OCI-M1 (cell line): ENCODE results near the gene KRTAP10-3.

Experiments
- DNase-seq: peaks from one replicate; lab custom pipeline; 2025; lab: John Stamatoyannopoulos, UW

Gene KRTAP10-3

DNA sequence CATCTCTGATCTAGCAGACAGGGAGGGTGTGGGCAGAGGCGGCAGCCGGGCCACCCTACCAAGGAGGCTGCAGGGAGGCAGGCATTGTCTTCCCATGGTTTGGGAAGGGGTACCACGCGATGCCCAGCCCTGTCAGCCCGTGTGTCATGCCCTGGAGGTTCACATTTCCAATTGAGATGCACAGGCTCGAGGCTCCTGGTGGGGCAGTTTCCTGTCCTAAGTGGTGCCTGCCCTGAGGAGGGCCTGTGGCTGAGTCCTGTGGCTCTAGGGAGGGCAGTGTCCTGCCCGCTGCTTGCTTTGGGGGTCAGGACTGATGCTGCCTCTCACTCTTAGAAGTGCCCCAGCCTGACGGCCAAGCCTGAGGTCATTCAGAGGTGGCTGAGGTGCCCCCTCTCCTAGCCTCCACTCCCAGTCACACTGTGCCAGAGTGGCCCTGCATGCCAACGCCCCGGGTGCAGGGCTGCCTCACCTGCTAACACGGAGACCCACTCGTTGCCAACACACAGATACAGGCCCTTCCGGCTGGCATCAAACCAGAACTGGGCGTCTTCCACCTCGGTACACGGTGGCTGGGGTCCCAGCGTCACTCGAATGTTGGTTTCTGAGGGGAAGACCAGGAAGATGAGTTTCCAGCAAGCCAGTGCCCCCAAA, 30.5 kb downstream of the KRTAP10-3 start:
- DNase-seq = no peak

DNA sequence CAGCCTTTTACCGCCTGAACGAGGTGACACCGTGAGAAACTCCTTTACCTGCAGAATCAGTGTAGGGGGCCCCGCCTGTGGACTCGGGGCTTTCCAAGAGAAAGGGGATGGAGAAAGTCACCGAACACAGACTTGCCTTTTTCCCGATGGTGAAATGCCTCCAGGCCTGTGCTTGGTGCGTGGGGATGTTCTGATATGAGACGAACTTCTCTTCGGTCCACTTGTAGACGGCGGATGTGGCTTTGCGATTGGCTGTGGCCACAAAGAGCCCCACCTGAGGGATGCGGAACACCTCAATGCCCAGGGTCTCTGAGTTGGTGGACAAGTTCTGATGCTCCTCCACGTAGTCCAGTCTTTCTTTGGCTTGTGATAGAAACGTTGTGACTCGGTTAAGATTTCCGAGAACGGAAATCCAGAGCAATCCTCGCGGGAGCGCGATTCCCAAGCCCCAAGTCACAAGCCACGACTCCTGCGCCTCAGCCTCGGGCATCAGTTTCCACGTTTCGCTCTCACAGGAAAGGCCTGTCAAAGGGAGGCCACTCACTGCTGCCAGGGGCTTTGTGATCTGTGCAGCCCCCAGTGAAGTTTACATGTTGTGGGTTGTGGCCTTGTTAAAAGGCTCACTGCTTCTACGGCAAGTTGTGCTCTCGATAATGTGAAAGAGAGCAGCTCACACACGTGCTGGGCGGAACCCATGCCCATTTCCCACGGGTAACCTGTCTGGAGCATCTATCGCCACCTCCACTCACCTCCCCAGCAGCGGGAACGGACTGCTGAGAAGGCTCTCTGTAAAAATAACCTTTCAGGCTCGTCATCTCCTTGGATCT, 31.2 kb downstream of the KRTAP10-3 start:
- no peak for DNase-seq

DNA sequence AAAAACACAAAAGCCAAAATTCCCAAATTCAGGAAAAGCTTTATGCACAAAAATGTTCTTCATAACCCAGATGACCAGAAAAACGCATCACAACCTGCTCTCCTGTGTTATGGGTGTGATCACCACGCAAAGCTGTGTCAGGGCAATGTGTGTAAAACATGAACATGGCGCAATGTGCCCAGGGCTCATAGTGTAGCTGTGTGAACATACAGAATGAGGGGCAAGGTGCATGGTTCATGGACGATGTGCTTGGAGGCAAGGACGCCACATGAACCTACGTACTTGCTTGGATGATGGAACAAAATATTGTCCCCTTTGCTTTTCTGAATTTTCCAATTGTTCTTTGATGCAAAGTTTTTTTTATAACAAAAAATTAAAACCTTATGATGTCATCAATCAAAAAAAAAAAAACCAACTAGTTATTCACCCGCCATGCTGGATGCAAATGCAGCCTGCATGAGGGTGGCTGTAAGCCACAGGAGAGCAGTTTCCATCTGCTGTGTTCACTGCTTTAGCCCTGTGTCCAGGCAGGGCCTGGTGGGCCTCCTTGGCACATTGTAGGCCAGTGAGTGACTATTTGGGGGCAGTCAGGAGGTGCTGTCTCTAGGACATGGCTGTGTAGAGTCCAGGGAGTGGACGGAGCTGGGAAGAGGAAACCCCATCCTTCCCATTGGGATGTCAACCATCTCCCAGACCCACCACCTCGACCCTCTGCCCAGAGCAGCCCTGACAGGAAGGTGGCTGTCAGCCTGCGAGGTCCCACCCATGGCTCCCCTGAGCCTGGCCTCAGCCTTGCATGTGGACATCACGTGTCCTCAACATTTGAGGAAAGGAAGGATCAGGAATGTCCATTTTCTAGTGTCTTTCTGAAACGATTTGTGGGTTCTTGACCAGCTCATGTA, 32.2 kb downstream of the KRTAP10-3 start:
- no peak for DNase-seq

DNA sequence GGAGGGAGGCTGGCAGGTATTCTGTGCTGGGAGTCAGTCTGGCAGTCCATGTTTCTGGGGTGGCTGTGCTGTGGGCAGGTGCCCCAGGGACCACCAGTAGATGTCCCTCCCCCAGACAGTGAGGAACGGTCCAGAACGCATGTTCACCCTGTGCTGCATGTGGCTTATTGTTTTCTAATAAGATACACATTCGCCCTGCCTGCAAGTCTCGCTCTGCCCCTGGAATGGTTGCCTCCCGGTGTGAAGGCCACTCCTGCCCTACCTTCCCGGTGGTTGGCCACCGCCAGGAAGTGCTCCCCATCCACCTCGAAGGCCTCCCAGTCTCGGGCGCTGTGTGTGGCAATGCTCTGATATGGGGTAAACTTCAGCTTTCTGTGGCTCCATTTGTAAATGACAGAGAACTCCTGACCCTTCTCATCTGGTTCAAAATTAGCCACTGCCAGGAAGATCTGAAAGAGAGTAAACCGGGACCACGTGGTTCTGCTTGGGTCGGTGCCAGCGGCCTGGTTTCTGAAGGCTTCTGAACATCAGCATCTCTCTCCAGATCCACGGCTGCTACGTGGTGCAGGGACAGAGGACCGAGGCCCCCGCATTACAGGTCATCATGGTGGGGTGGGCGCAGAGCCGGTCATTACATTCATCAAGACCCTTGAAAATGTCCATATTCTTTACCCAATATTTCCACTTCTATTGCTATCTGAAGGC, 33.1 kb downstream of the KRTAP10-3 start:
- no peak for DNase-seq

DNA sequence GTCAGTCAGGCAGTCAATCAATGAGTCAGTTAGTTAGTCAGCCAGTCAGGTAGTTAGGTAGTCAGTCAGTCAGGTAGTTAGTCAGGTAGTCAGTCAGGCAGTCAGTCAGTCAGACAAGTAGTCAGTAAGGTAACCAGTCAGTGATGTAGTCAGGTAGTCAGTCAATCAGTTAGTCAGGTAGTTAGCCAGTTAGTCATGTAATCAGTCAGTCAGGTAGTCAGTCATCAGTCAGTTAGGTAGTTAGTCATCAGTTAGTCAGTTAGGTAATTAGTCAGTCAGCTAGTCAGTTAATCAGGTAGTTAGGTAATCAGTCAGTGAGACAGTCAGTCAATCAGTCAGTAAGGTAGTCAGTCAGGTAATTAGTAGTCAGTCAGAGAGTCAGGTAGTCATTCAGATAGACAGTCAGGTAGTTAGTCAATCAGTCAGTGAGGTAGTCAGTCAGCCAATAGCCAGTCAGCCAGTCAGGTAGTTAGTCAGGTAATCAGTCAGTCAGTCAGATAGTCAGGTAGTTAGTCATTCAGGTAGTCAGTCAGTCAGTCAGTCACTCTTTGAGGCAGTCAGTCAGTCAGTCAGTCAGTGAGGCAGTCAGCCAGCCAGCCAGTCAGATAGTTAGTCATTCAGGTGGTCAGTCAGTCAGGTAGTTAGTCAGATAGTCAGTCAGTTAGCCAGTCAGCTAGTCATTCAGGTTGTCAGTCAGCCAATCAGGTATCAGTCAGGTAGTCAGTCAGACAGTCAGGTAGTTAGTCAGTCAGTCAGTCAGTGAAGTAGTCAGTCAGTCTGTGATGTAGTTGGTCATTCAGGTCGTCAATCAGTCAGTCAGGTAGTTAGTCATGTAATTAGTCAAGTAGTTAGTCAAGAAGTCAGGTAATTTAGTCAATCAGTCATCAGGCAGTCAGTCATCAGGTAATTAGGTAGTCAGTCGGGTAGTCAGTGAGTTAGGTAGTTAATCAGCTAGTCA, 33.9 kb downstream of the KRTAP10-3 start:
- no peak for DNase-seq

DNA sequence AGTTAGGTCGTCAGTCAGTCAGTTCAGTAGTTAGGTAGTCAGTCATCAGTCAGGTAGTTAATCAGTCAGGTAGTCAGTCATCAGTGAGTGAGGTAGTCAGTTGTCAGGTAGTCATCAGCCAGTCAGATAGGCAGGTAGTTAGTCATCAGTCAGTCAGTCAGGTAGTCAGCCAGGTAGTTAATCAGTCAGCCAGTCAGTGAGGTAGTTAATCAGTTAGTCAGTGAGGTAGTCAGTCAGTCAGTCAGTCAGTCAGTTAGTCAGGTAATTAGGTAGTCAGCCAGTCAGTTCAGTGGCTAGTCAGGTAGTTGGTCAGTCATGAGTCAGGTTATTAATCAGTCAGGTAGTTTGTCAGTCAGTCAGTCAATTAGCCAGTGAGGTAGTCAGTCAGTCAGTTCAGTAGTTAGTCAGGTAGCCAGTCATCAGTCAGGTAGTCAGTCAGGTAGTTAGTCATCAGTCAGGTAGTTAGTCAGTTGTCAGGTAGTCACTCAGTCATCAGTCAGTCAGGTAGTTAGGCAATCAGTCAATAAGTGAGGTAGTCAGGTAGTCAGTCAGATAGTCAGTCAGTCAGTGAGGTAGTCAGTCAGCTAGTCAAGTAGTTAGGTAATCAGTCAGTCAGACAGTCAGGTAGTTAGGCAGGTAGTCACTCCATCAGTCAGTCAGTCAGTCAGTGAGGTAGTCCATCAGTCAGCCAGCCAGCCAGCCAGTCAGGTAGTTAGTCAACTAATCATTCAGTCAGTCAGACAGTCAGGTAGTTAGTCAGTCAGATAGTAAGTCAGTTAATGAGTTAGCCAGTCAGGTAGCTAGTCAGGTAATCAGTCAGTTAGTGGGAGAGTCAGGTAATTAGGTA, 34.8 kb downstream of the KRTAP10-3 start:
- no peak for DNase-seq

DNA sequence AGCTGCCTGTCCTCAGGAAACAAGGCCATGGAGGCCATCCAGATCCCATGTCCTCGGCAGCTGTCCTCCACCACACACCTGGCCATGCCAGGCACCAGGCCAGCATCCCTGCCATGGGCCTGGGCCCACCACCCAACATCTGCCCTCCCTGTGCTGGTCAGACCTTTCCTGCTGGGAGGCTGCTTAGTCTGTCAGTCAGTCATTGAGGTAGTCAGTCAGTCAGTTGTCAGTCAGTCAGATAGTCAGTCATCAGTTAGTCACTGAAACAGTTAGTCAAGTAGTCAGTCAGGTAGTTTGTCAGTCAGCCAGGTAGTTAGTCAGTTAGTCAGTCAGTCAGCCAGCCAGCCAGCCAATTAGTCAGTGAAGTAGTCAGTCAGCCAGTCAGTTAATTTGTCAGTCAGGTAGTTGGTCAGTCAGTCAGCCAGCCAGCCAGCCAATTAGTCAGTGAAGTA, 35.8 kb downstream of the KRTAP10-3 start:
- no peak for DNase-seq

DNA sequence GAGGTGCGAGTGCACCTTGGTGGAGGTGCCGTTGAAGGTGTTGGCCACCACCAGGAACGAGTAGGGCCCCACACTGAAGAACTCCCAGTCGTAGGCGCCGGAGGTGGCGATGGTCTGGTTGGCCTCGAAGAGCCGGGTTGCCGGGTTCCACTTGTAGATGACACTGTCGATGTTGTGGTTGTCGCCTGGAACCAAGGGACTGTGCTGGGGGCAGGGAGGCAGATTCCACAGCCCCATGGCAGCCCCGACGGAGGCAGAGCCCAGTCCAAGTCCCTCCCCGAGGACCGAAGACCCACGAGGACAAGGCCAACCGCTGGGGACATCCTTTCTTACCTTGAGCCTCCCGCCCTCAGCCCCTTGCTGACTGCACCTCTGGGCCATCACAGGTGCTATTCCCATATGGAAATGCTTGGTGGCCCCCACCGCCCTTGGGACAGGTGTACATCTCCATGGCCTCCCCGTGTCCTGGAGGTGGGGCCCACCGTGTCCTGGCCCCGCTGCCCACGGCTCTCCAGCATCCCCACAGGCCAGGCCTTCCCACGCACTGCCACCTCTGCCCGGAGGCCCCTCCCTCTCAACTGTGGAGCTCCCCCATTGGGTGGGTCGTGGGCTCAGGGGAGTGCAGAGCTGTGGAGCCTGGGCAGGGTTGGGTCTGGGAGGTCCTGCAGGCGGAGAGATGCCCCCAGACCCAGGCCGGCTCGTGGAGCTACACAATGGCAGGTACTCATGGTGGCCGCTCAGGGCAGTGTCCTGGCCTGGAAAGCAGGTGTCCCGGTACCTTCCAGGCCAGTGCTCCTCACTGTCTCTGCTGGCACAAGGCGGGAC, 36.5 kb downstream of the KRTAP10-3 start:
- DNase-seq = no peak

DNA sequence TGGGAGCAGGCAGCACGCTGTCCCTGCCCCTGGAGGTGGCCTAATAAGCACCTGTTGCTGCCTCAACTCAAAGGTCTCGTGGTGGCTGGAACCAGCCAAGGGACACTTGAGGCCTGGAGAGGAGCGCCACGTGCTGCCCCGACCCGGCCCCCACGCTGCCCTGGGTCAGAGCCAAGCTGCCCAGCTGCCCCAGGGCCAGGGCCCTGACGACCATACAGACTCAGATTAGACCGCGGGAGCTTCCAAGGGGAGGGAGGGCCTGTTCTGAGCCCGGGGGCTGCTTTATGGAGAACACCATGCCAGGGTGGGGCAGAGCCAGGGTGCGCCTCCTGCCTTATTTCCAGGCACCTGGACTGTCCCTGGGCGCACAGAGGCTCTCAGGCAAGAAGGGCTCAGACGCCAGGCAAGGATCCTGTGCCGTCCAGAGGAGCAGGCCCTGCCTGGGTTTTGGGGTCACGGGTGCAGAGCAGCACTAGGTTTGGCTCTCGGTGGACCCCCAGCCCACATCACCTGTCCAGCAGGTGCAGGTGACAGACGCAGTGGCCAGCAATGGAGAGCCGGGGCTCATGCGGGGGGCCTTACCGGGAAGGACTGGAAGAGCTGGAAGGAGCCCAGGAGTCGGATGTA, 37.2 kb downstream of the KRTAP10-3 start:
- no peak for DNase-seq

DNA sequence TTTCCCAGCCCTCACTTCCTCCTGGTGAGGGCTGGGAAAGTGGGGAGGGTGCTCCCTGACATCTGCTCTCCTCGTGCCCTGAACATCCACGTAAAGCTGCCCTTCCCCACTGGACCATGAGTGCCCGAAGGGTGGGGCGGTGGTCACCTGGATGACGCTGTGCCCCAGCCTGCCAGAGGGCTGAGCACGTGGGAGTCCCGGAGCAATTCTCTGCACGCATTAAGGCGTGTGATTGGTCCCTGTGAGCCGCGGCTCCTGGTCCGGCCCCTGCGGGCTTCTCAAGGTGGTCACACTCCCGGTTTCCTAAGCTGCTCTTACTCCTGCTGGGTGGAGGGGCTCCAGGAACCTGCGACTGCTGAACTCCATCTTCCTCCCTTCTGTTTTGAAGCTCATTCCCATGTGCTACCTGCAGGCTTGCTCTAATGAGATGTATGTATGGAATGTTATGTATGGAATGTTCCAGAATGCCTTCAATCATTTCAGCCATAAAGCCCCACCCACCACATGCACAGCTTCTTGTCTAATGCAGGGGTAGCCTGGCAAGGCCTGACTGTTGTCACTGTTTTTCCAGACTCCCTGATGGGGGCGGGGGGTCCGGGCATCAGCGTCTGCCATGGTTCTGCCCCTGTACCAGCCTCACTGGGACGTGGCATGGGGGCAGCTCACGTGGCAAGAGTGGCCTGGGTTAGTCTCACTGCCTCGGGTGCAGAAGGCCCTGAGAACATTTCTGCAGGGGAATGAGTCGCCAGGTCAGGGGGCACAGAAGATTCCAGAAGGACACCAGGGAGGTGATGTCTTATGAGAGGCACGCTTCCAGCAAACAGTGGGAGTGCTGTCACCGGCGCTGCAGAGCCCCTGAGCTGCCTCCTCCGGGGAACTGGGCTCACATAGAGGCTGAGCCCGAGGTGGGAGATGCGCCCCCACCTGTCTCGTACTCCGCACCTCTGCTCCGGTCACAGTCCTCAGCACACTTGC, 38.0 kb downstream of the KRTAP10-3 start:
- no peak for DNase-seq

DNA sequence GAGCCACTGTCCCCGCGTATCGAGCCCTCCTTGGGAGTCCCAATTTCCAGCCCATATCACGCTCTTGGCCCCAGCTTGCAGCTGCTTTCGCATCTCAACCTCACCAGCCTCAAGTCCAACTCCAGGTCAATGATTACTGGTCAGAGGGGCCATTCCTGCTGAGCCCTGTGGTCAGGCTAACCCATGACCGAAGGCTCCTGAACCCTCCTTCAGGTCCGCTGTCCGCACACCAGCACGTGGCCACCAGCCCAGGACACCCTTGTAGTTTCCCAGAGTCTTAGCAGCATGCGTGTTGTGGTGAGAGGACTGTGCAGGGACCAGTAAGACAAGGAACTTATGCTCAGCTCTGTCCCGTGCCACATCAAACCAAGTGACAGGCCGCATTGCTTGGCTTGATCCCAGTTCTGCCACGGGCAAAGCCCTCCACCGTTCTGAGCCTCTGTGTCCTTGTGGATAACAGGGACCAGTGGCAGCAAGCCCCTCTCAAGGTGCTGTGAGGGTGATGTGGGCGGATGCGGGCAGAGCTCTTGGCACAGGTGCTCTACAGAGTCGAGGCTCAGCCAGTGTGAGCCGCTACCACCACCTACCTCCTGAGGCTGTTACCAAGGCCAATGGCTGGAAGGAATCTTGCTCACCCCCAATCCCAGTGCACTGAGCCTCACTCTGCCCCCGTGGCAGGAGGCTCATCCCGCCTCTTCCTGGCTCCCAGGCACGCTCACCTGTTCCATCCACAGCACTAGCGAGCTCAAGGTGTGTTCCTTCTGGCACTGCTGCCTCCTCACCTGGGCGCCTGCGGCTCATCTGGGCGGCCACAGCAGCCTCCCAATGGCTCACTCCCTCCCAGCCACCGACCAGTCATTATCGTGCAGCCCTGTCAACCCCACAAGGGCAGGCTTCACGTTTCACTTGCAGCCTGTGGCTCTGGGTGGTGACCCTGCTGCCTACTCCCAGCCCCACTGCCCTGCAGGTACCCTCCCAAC, 39.0 kb downstream of the KRTAP10-3 start:
- no peak for DNase-seq

DNA sequence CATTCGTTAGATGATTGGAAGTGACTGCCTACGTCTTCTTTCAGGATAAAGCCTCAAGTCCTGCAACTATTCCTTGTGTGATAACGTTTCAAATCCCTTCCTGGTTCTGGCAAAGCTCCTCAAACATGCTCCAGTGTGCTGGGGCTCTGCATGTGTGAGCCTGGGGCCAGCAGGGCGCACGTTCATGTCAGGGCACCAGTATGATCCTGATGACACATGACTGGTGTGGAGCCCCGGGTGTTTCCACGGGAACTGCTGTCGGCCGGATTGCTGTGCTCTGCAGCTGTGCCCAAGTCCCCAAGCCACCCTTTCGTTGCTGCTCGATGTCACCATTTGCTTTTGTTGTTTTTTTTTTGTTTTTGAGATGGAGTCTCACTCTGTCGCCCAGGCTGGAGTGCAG, 39.9 kb downstream of the KRTAP10-3 start:
- no peak for DNase-seq

DNA sequence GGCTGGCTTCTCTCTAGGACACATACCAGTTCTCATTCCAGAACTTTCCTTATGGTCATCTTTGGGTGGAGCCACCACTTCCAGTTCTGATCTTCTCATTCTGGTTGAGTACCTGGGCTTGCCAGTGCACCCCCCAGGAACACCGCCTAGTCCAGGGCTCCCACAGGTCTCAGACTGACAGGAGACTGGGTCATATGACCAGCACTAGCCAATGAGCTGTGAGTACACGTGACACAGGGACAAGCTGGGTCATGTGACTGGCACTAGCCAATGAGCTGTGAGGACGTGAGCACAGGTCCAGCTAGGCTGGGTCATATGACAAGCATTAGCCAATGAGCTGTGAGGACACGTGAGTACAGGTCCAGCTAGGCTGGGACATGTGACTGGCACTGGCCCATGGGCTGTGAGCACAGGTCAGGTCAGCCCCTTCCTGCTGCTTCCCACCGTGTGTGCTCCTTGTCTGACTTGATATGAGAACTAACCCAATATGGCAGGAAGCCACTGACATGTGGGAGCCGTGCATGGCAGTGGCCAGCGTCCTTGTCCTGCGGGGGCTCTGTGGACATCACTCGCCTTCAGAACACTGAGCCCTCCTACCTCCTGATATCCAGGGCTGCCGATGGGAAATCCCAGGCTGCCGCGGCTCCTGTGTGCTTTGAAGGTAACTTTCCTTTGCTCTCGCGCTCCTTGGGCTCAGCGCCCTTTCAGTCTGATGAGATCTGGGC, 41.3 kb downstream of the KRTAP10-3 start:
- peak; percentile 45 for DNase-seq

DNA sequence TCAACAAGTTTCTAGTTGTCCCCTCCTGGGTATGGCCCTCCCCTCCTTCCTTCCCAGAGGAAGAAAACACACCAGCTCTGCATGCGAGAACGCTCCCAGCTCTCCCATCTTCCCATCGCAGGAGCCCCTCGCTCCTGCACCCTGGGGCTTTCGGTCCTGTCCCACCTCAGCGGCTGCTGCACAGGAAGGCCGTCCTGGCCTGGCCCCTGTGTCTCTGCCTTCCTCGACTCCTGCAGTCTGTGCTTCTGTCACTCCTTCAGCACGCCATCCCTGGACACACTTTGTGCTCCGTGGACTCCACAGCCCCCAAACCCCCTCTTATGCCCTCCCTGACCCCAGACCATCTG, 41.8 kb downstream of the KRTAP10-3 start:
- no peak for DNase-seq

DNA sequence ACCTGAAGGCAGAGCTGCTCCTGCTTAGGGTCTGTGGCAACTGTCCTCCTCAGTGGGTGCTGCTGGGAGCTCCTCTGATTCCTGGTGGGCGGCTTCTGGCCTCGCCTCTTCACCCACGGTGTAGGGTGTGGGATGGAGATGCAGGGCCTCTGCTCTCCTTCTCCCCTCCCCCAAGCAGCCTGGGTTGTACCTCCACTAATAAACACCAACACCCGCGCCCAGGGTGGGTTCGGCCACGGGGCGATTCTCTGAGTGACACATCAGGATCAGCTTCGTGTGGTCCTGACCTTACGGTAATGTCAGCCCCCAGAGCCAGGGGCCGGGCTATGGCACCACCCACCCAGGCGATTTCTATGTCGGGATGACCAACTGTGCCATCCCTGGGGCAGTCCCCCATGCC, 42.3 kb downstream of the KRTAP10-3 start:
- DNase-seq = no peak
